H9 (cell line): ENCODE results near the gene ATP6V1C2. TPM values are rescaled to one million over a fixed set of nuclear protein-coding genes. Genes with fewer than 3 reads are reported as not detected.

Experiments
- DNase-seq: peaks from one replicate; pipeline ENCODE4 v3.0.0-alpha.2; 2017
- H2AFZ ChIP-seq: one replicate; pipeline ENCODE4 v1.6.1; 2013; ENCODE audit warnings: mild to moderate bottlenecking, low read length, control low read depth, moderate library complexity
- H2AK5ac ChIP-seq: 2 replicates; pipeline ENCODE4 v1.6.1; 2013; ENCODE audit warnings: low read length, control low read depth, mixed read lengths; ENCODE audit not compliant: insufficient read length
- H2BK120ac ChIP-seq: one replicate; pipeline ENCODE4 v1.6.1; 2013; ENCODE audit warnings: low read depth, mild to moderate bottlenecking, low read length, control low read depth, inconsistent platforms; ENCODE audit not compliant: poor library complexity, severe bottlenecking
- H2BK12ac ChIP-seq: 2 replicates; pipeline ENCODE4 v1.6.1; 2013; ENCODE audit warnings: low read length, control low read depth, mixed read lengths, low read depth; ENCODE audit not compliant: insufficient read length
- H2BK15ac ChIP-seq: 2 replicates; pipeline ENCODE4 v1.6.1; 2013; ENCODE audit warnings: low read depth, low read length, control low read depth
- H2BK20ac ChIP-seq: one replicate; pipeline ENCODE4 v1.6.1; 2013; ENCODE audit warnings: low read depth, mild to moderate bottlenecking, low read length, control low read depth, inconsistent platforms; ENCODE audit not compliant: poor library complexity, severe bottlenecking
- H2BK5ac ChIP-seq: 2 replicates; pipeline ENCODE4 v1.6.1; 2013; ENCODE audit warnings: low read length, control low read depth, mixed read lengths; ENCODE audit not compliant: insufficient read length
- H3K14ac ChIP-seq: 2 replicates; pipeline ENCODE4 v1.6.1; 2013; ENCODE audit warnings: low read length, control low read depth; ENCODE audit not compliant: insufficient read depth
- H3K18ac ChIP-seq: 2 replicates; pipeline ENCODE4 v1.6.1; 2013; ENCODE audit warnings: low read depth, mild to moderate bottlenecking, mixed read lengths, low read length, control low read depth; ENCODE audit not compliant: insufficient read length
- H3K23ac ChIP-seq: 2 replicates; pipeline ENCODE4 v1.6.1; 2013; ENCODE audit warnings: low read length, control low read depth, mixed read lengths, low read depth; ENCODE audit not compliant: insufficient read length
- H3K23me2 ChIP-seq: 2 replicates; pipeline ENCODE4 v1.6.1; 2013; ENCODE audit warnings: low read depth, mild to moderate bottlenecking, mixed read lengths, low read length, control low read depth; ENCODE audit not compliant: insufficient read length, poor library complexity, severe bottlenecking
- H3K27ac ChIP-seq: 2 replicates; pipeline ENCODE4 v1.5.1; 2013; ENCODE audit warnings: low read length, control low read depth, mixed read lengths, low read depth; ENCODE audit not compliant: insufficient read length
- H3K27me3 ChIP-seq: 2 replicates; pipeline ENCODE4 v1.6.1; 2013; ENCODE audit warnings: low read length, control low read depth, inconsistent platforms; ENCODE audit not compliant: insufficient read depth
- H3K4ac ChIP-seq: 2 replicates; pipeline ENCODE4 v1.6.1; 2013; ENCODE audit warnings: low read depth, mild to moderate bottlenecking, control low read depth, inconsistent platforms, low read length, moderate library complexity
- H3K4me1 ChIP-seq: 2 replicates; pipeline ENCODE4 v1.6.1; 2013; ENCODE audit warnings: low read length, control low read depth, inconsistent platforms; ENCODE audit not compliant: insufficient read depth
- H3K4me2 ChIP-seq: 2 replicates; pipeline ENCODE4 v1.6.1; 2013; ENCODE audit warnings: low read length, control low read depth, mixed read lengths; ENCODE audit not compliant: insufficient read length, insufficient read depth
- H3K56ac ChIP-seq: 2 replicates; pipeline ENCODE4 v1.6.1; 2013; ENCODE audit warnings: low read depth, mild to moderate bottlenecking, mixed read lengths, low read length, control low read depth; ENCODE audit not compliant: insufficient read length
- H3K79me1 ChIP-seq: 2 replicates; pipeline ENCODE4 v1.6.1; 2013; ENCODE audit warnings: low read depth, mild to moderate bottlenecking, moderate library complexity, low read length, control low read depth, inconsistent platforms; ENCODE audit not compliant: insufficient read depth, poor library complexity, severe bottlenecking
- H3K79me2 ChIP-seq: 2 replicates; pipeline ENCODE4 v1.6.1; 2013; ENCODE audit warnings: low read length, control low read depth, inconsistent platforms; ENCODE audit not compliant: insufficient read depth
- H3K9ac ChIP-seq: 2 replicates; pipeline ENCODE4 v1.6.1; 2013; ENCODE audit warnings: low read length, control low read depth, mixed read lengths; ENCODE audit not compliant: insufficient read length; ENCODE audit errors: extremely low read depth
- H3K9me3 ChIP-seq: one replicate; pipeline ENCODE4 v1.6.1; 2013; ENCODE audit warnings: low read depth, low read length, inconsistent platforms; ENCODE audit not compliant: control insufficient read depth
- H3T11ph ChIP-seq: one replicate; pipeline ENCODE4 v1.6.1; 2013; ENCODE audit warnings: mild to moderate bottlenecking, low read length, control low read depth, inconsistent platforms
- H4K20me1 ChIP-seq: one replicate; pipeline ENCODE4 v1.6.1; 2013; ENCODE audit not compliant: control insufficient read depth, insufficient read length, insufficient read depth
- H4K5ac ChIP-seq: 2 replicates; pipeline ENCODE4 v1.6.1; 2013; ENCODE audit warnings: low read depth, mild to moderate bottlenecking, mixed read lengths, low read length, control low read depth; ENCODE audit not compliant: insufficient read length
- H4K8ac ChIP-seq: replicated peaks from 2 replicates; pipeline ENCODE4 v1.6.1; 2013; ENCODE audit warnings: low read length, control low read depth, mixed read lengths, low read depth; ENCODE audit not compliant: insufficient read length
- H4K91ac ChIP-seq: 2 replicates; pipeline ENCODE4 v1.6.1; 2013; ENCODE audit warnings: low read depth, mild to moderate bottlenecking, moderate library complexity, mixed read lengths, low read length, control low read depth; ENCODE audit not compliant: insufficient read length
- H3K27ac Mint-ChIP-seq, 3 experiments: 2 replicates in 2 of 3; 3 replicates in 1 of 3; pipeline ENCODE4 v1.8.0; 2020 to 2021; ENCODE audit warnings: mixed read lengths in 3 of 3, mild to moderate bottlenecking in 1 of 3, moderate library complexity in 1 of 3
- H3K27me3 Mint-ChIP-seq: 2 replicates; pipeline ENCODE4 v1.8.0; 2021; ENCODE audit warnings: low read depth, mild to moderate bottlenecking, moderate library complexity, mixed read lengths
- H3K36me3 Mint-ChIP-seq, 3 experiments: 2 replicates in 2 of 3; 3 replicates in 1 of 3; pipeline ENCODE4 v1.8.0; 2020 to 2021; ENCODE audit warnings: low read depth in 3 of 3, mixed read lengths in 3 of 3; ENCODE audit not compliant: insufficient read depth in 1 of 3
- H3K4me1 Mint-ChIP-seq, 2 experiments: 2 replicates each; pipeline ENCODE4 v1.8.0; 2020; ENCODE audit warnings: mixed read lengths in 2 of 2
- H3K4me3 Mint-ChIP-seq, 2 experiments: 2 replicates in 1 of 2; 3 replicates in 1 of 2; pipeline ENCODE4 v1.8.0; 2020 to 2021; ENCODE audit warnings: mild to moderate bottlenecking in 2 of 2, mixed read lengths in 2 of 2, moderate library complexity in 1 of 2
- H3K9me3 Mint-ChIP-seq, 2 experiments: 2 replicates in 1 of 2; 3 replicates in 1 of 2; pipeline ENCODE4 v1.8.0; 2020; ENCODE audit warnings: mild to moderate bottlenecking in 2 of 2, mixed read lengths in 2 of 2, moderate library complexity in 1 of 2
- WGBS: extraction: QIAGEN DNeasy Blood & Tissue Kit; methylation state at CpG from one replicate; pipeline ENCODE4 v1.1.7; 2013; ENCODE audit warnings: missing lambda C conversion rate, low lambda C conversion rate, mixed read lengths; ENCODE audit not compliant: insufficient read length; ENCODE audit errors: extremely low coverage; 5-methylcytosine and 5-hydroxymethylcytosine counted together
- total RNA-seq: library from RNA; stranded (reverse); gene quantifications from 2 replicates; pipeline ENCODE4 v1.2.1, GENCODE V29; 2021
- TF ChIP-seq, protein P1 (sequence below): fragments of 200-600 bp; sonication (generic); conservative IDR thresholded peaks from 3 replicates; pipeline ENCODE4 v1.8.0; 2021; ENCODE audit warnings: antibody characterized with exemption, mild to moderate bottlenecking

ATP6V1C2 gene
- total RNA-seq, 1 experiment from 2014 or later: 1.2 TPM

DNA sequence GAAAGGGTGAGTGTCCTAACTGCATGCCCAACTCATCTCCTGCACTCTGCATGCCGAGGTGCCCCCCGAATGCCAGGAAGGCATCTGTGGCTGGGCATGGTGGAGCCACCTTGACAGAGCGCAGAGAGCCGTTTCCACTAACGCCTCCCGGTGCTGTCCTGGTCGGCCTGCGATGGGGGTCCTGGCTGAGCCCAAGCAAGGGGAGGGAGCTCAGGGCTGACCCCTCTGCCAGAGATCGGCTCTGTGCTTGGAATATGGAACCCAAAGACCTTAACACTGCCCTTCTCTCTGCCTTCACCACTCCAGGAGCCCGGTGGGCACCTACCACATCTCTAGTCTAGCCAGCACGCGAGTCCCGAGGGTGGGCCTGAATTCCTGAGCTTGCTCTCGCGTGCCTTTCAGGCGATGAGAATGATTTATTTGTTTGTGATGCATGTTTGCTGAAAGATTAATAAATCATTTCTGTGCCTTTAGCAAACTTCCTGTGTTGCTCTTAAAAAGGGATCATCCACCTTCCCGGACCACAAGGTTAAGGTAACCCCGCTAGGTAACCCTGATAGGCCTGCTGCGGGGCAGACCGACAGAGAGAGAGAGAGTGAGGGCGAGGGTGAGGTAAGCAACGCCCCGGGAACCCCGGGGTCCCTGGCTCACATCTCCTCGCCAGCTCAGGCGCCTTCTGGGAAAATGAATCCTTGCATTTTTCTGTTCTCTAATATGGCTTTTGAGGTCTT is 55.8 kb downstream of the ATP6V1C2 start:
- Histone ChIP-seq H4K91ac (no peak overlapping the region), H2BK120ac (no peak overlapping the region), H3K4ac (no peak overlapping the region), H3K56ac (no peak overlapping the region), H3T11ph (no peak overlapping the region), H3K23ac (no peak overlapping the region), H3K23me2 (no peaks in the 10 kb centered on the region), H3K4me2 (no peak overlapping the region), H4K5ac (no peak overlapping the region), H4K20me1 (no peaks in the 10 kb centered on the region), H2BK5ac (no peak overlapping the region), H3K9me3 (no peaks in the 10 kb centered on the region), H2BK12ac (no peak overlapping the region), H2AK5ac (no peak overlapping the region), H3K18ac (no peak overlapping the region), H2BK15ac (no peak overlapping the region), H3K9ac (no peak overlapping the region), H2AFZ (no peak overlapping the region), H3K27ac (no peak overlapping the region), H3K79me2 (no peaks in the 10 kb centered on the region), H2BK20ac (no peak overlapping the region), H3K4me1 (no peaks in the 10 kb centered on the region), H3K27me3 (no peaks in the 10 kb centered on the region), H4K8ac (no peak overlapping the region), H3K79me1 (no peaks in the 10 kb centered on the region), H3K14ac (no peak overlapping the region; the same call in 1 of the 2 replicates)
- Mint-ChIP-seq H3K4me1 (peaks cover 4 to 11% of the 10 kb centered on the region in 2 experiments; a peak in 3 of 4 replicates), H3K4me3 (no peak overlapping the region), H3K27ac (peak overlapping the region in 2 of 3 experiments; percentile 40 to 68; a peak in 3 of 7 replicates), H3K27me3 (peaks cover 3% of the 10 kb centered on the region; the same call in 1 of the 2 replicates), H3K9me3 (no peaks in the 10 kb centered on the region; a peak in 1 of 5 replicates), H3K36me3 (peaks cover 12 to 27% (median 24%) of the 10 kb centered on the region in 3 experiments; a peak in 6 of 7 replicates)
- no peak for DNase-seq
- no CpG with 5 or more reads among the region's 26 CpGs for WGBS
- TF ChIP-seq, protein P1, sequence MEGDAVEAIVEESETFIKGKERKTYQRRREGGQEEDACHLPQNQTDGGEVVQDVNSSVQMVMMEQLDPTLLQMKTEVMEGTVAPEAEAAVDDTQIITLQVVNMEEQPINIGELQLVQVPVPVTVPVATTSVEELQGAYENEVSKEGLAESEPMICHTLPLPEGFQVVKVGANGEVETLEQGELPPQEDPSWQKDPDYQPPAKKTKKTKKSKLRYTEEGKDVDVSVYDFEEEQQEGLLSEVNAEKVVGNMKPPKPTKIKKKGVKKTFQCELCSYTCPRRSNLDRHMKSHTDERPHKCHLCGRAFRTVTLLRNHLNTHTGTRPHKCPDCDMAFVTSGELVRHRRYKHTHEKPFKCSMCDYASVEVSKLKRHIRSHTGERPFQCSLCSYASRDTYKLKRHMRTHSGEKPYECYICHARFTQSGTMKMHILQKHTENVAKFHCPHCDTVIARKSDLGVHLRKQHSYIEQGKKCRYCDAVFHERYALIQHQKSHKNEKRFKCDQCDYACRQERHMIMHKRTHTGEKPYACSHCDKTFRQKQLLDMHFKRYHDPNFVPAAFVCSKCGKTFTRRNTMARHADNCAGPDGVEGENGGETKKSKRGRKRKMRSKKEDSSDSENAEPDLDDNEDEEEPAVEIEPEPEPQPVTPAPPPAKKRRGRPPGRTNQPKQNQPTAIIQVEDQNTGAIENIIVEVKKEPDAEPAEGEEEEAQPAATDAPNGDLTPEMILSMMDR: no peak
